Osteoblast (primary cell): ENCODE results near the gene ZNF23. TPM values are rescaled to one million over a fixed set of nuclear protein-coding genes. Genes with fewer than 3 reads are reported as not detected.

ENCODE experiments used
- DNase-seq: peaks from one replicate; pipeline ENCODE4 v3.0.0; 2011; ENCODE audit warnings: low spot score, mixed read lengths; ENCODE audit not compliant: insufficient read length; ENCODE audit errors: missing footprints
- H2AFZ ChIP-seq: 2 replicates; pipeline ENCODE4 v1.6.0; 2011; ENCODE audit warnings: mild to moderate bottlenecking, low read length
- H3K27ac ChIP-seq: 2 replicates; pipeline ENCODE4 v1.5.1; 2011; ENCODE audit warnings: mild to moderate bottlenecking, low read depth, low read length, moderate library complexity
- H3K27me3 ChIP-seq: 2 replicates; pipeline ENCODE4 v1.6.0; 2012; ENCODE audit warnings: mild to moderate bottlenecking, control low read depth, inconsistent platforms, low read length, moderate library complexity; ENCODE audit not compliant: insufficient read depth
- H3K36me3 ChIP-seq: 2 replicates; pipeline ENCODE4 v1.5.1; 2011; ENCODE audit warnings: mild to moderate bottlenecking, low read length, control low read depth, moderate library complexity; ENCODE audit not compliant: insufficient read depth
- H3K4me1 ChIP-seq: 2 replicates; pipeline ENCODE4 v1.5.1; 2011; ENCODE audit warnings: mild to moderate bottlenecking, low read length, control low read depth, moderate library complexity; ENCODE audit not compliant: insufficient read depth
- H3K4me2 ChIP-seq: 2 replicates; pipeline ENCODE4 v1.6.0; 2011; ENCODE audit warnings: mild to moderate bottlenecking, low read length; ENCODE audit not compliant: insufficient read depth
- H3K4me3 ChIP-seq: fragments of 200-600 bp; sonication (generic); 3 replicates; pipeline ENCODE4 v1.5.1; 2012; ENCODE audit warnings: mild to moderate bottlenecking, low read length, inconsistent platforms; ENCODE audit not compliant: insufficient read depth
- H3K79me2 ChIP-seq: 2 replicates; pipeline ENCODE4 v1.6.0; 2012; ENCODE audit warnings: mild to moderate bottlenecking, low read length, control low read depth, inconsistent platforms; ENCODE audit not compliant: insufficient read depth
- H3K9me3 ChIP-seq: 2 replicates; pipeline ENCODE4 v1.5.1; 2011; ENCODE audit warnings: low read depth, low read length, control low read depth
- H4K20me1 ChIP-seq: 2 replicates; pipeline ENCODE4 v1.6.0; 2012; ENCODE audit warnings: mild to moderate bottlenecking, low read length, control low read depth; ENCODE audit not compliant: insufficient read depth
- CTCF ChIP-seq: IDR thresholded peaks from 2 replicates; pipeline ENCODE4 v1.5.1; 2011; ENCODE audit warnings: mild to moderate bottlenecking, low read depth, low read length, moderate library complexity; ENCODE audit errors: extremely low read depth
- total RNA-seq: library from RNA; depleted of rRNA; stranded (reverse); fragments of >200 nt; gene quantifications from 2 replicates; pipeline ENCODE4 v1.2.3, GENCODE V29; 2012

Gene ZNF23
- total RNA-seq, 1 donor = 9.8 TPM

- no peak for DNase-seq
- no peak overlapping the region for H2AFZ ChIP-seq
- no peak overlapping the region for H3K27ac ChIP-seq
- H3K36me3 ChIP-seq = no peaks in the 10 kb centered on the region
- no peak for TF ChIP-seq CTCF
- H3K4me2 ChIP-seq = no peak overlapping the region
- H3K79me2 ChIP-seq = no peaks in the 10 kb centered on the region
- no peaks in the 10 kb centered on the region for H3K9me3 ChIP-seq
- H3K4me1 ChIP-seq = no peaks in the 10 kb centered on the region
- no peak overlapping the region for H3K4me3 ChIP-seq
- H4K20me1 ChIP-seq = no peaks in the 10 kb centered on the region
- H3K27me3 ChIP-seq = no peaks in the 10 kb centered on the region
These were observed 25.6 kb downstream of the ZNF23 start for GRCh38 chr16:71436473-71436872.

GRCh38 chr16:71432906-71433305 is 29.1 kb downstream of the ZNF23 start:
- Histone ChIP-seq H3K27me3 (peaks cover 3% of the 10 kb centered on the region), H2AFZ (no peak overlapping the region), H3K4me2 (no peak overlapping the region), H3K9me3 (no peaks in the 10 kb centered on the region), H4K20me1 (no peaks in the 10 kb centered on the region), H3K4me1 (no peaks in the 10 kb centered on the region), H3K36me3 (no peaks in the 10 kb centered on the region), H3K4me3 (no peak overlapping the region), H3K27ac (no peak overlapping the region), H3K79me2 (no peaks in the 10 kb centered on the region)
- no peak for DNase-seq
- no peak for TF ChIP-seq CTCF

- no peak overlapping the region for H2AFZ ChIP-seq
- no peaks in the 10 kb centered on the region for H3K79me2 ChIP-seq
- no peak overlapping the region for H3K4me2 ChIP-seq
- H3K27me3 ChIP-seq = peaks cover 3% of the 10 kb centered on the region
- no peak for TF ChIP-seq CTCF
- H4K20me1 ChIP-seq = no peaks in the 10 kb centered on the region
- no peak overlapping the region for H3K4me3 ChIP-seq
- H3K9me3 ChIP-seq = no peaks in the 10 kb centered on the region
- no peak for DNase-seq
- no peak overlapping the region for H3K27ac ChIP-seq
- no peaks in the 10 kb centered on the region for H3K4me1 ChIP-seq
- H3K36me3 ChIP-seq = no peaks in the 10 kb centered on the region
These were observed 30.1 kb downstream of the ZNF23 start for GRCh38 chr16:71431991-71432390.

DNA sequence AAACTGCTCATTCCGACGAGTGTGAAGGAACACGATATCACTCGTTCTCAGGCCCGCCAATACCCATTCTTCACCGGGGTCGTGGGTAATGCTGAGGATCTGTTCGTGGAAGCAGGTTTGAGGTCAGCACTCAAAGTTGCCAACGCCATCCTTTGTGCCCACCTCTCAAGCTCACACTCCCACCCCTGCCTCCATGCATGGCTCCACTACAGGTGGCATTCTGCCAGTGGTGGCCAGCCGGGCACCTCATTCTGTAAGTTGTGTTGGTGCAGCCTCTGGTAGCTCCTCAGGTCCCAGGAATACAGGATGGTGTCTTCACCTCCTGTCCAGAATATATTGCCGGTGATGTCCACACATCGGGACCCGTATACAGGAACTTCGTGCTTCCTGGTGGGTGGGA is 30.9 kb downstream of the ZNF23 start:
- no peak overlapping the region for H3K27ac ChIP-seq
- H3K9me3 ChIP-seq = no peaks in the 10 kb centered on the region
- no peak for TF ChIP-seq CTCF
- no peaks in the 10 kb centered on the region for H3K36me3 ChIP-seq
- no peaks in the 10 kb centered on the region for H4K20me1 ChIP-seq
- H3K4me1 ChIP-seq = no peaks in the 10 kb centered on the region
- H3K27me3 ChIP-seq = peaks cover 6% of the 10 kb centered on the region
- H3K79me2 ChIP-seq = no peaks in the 10 kb centered on the region
- no peak for DNase-seq
- no peak overlapping the region for H2AFZ ChIP-seq
- H3K4me2 ChIP-seq = no peak overlapping the region
- no peak overlapping the region for H3K4me3 ChIP-seq
